ENCODE data around the gene NXN.

Gene NXN

DNA sequence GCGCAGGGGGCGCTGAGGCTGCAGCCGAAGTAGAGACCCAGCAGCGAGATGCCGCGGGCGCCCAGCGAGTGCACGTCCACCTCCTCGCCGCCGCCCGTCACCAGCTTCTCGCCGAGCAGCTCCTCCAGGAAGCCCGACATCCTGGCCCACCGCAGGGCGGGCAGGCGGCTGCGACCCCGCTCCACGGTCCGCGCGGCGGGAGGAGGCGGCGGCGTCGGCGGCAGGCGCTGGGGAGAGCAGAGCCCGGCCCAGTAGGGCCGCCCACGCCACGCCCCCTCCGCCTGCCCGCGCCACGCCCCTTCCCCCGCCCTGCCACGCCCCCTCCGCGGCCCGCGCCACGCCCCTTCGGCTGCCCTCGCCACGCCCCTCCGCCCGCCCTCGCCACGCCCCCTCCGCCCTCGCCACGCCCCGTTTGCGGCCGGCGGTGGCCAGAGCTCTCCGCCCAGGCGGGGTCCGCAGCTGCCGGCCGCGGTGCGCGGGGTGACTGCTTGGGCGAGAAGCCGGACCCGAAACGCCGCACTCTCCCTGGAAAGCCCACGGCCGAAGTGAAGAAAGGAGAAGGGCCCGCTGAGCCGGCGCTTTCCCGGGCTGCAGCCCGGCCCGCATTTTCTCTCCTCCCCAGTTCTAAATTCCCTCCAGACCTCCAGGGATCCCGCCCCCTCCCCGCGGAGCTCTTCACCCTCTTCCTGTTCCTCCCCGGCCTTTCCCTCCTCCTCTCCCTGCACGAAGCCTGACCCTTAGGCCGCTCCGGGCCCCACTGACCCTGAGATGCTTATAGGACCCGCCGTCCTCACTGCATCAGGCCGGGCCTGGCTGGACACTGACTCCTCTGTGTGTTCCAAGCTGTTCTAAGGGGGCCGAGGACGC lies at the start of gene NXN:
Gene NXN (minus strand): TSS at position 238 of the 867 bp plus-strand sequence.
- H3K4me3 ChIP-seq (ENCODE audit: low read length) = peak within 1 kb of the TSS; percentile 91
- H3K27ac ChIP-seq (ENCODE audit: low read length) = no peak within 1 kb of the TSS
- H3K9ac ChIP-seq (ENCODE audit: low read depth, low read length) = peak within 1 kb of the TSS; percentile 94
- no peaks in the 10 kb centered on the region; the same call in 1 of the 2 replicates for H3K27me3 ChIP-seq (ENCODE audit: insufficient read depth, low read length)
- H3K4me1 ChIP-seq (ENCODE audit: insufficient read depth, low read length) = peaks cover 29% of the 10 kb centered on the region
- H3K9me3 ChIP-seq (ENCODE audit: insufficient read depth, low read depth, low read length) = no peaks in the 10 kb centered on the region
- H3K36me3 ChIP-seq (ENCODE audit: insufficient read depth, low read depth, low read length) = no peaks in the 10 kb centered on the region

DNA sequence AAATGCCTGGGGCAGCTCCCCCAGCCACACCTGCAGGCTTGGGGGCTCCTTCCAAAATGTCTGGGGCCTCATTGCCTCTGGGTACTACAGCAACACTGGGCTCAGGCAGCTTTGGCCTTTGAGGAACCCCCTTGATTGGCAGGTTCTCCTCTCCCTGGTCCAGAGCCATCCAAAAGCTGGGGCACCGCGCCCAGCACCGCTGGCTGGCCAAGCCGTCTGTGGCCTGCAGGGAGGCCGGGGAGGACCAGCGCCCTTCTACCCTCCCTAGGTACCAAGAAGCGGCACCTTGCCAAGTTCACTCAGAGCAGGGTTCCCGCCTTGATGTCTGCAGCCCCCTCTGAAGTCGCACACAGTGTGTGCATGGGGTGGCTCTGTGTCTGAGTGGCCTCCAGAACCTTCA lies 47.5 kb upstream of the NXN start:
- Histone ChIP-seq H3K27me3 (ENCODE audit: insufficient read depth, low read length) (peaks cover 13% of the 10 kb centered on the region), H3K9me3 (ENCODE audit: insufficient read depth, low read depth, low read length) (no peaks in the 10 kb centered on the region), H3K9ac (ENCODE audit: low read depth, low read length) (no peak overlapping the region), H3K4me1 (ENCODE audit: insufficient read depth, low read length) (no peaks in the 10 kb centered on the region), H3K4me3 (ENCODE audit: low read length) (no peak overlapping the region), H3K27ac (ENCODE audit: low read length) (no peak overlapping the region), H3K36me3 (ENCODE audit: insufficient read depth, low read depth, low read length) (no peaks in the 10 kb centered on the region)

DNA sequence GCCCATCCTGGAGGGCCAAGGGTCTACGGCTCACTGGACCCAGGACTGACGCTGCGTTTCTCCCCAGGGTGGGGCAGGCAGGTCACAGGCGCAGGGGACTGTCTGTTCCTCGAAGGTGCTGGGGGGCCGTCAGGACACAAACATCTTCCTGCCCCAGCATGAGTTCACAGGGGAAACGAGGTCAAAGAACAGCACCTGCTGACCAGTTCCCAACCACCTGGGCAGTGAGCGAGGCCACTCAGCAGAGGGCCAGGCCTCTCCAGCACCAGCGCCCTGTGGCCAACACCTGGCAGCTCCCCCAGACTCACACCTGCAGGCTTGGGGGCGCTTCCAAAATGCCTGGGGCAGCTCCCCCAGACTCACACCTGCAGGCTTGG lies 47.0 kb upstream of the NXN start:
- Histone ChIP-seq H3K4me3 (ENCODE audit: low read length) (no peak overlapping the region), H3K9ac (ENCODE audit: low read depth, low read length) (no peak overlapping the region), H3K27me3 (ENCODE audit: insufficient read depth, low read length) (peaks cover 11% of the 10 kb centered on the region), H3K4me1 (ENCODE audit: insufficient read depth, low read length) (no peaks in the 10 kb centered on the region), H3K36me3 (ENCODE audit: insufficient read depth, low read depth, low read length) (no peaks in the 10 kb centered on the region), H3K27ac (ENCODE audit: low read length) (no peak overlapping the region), H3K9me3 (ENCODE audit: insufficient read depth, low read depth, low read length) (no peaks in the 10 kb centered on the region)

DNA sequence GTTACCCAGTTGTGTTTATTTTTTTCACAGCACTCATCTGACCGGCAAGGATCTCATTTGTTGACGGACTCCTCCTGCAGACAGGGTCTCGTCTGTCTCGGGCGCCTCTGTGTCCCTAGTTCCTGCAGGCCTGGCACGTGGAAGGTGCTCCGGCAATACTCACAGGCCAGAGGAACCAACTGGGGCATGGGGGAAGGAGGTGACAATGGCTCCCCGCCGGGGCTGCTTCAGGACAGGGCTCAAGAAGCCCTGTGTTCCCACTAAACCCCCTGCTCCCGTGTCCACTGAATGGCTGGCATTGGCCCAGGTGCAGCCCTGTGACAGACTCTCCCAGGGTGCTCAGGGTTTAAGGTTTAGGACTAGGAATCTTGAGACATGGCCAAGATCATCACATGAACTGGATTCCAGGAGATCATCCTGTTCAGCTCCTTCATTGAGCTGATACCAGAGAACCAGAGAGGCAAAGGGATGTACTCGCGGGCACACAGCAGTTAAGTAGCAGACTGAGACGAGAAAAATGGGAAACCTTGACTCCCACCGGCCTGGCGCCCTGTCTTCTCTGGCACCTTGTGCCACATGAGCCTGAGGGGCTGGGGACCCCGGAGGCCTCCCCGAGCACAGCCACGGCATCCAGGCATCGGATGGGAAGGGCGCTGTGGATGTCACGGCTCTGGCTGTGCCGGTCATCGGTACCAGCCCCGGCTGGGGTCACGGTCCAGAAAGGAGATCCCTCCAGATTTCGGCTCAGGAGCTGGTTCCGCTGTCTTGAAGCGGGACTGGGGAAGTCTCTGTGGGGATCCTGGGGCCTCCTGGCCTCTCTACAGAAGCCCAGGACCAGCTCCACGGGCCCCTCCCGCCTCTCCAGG lies 46.4 kb upstream of the NXN start:
- Histone ChIP-seq H3K9ac (ENCODE audit: low read depth, low read length) (no peak overlapping the region), H3K27me3 (ENCODE audit: insufficient read depth, low read length) (peaks cover 8% of the 10 kb centered on the region), H3K9me3 (ENCODE audit: insufficient read depth, low read depth, low read length) (no peaks in the 10 kb centered on the region), H3K36me3 (ENCODE audit: insufficient read depth, low read depth, low read length) (no peaks in the 10 kb centered on the region), H3K4me1 (ENCODE audit: insufficient read depth, low read length) (no peaks in the 10 kb centered on the region), H3K27ac (ENCODE audit: low read length) (no peak overlapping the region), H3K4me3 (ENCODE audit: low read length) (no peak overlapping the region)

DNA sequence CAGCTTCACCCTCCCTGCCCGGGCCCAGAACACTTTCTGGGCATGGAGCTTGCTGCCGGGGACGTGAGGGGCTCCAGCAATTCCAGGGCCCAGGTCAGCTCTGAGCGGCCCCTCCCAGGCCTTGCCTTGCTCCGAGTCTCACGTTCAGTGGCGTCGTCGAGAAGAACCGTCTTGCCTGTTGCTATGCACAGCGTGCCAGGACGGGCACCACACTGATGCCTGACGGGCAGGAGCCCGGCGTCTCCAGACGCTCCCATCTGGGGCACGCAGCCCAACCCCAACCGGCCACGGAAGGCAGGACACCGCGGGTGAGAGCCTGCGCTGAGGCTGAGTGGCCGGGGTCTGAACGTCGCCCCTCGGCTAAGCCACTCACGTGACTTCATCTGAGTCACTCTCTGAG lies 44.5 kb upstream of the NXN start:
- H3K4me3 ChIP-seq (ENCODE audit: low read length) = no peak overlapping the region
- no peaks in the 10 kb centered on the region for H3K36me3 ChIP-seq (ENCODE audit: insufficient read depth, low read depth, low read length)
- no peak overlapping the region for H3K27ac ChIP-seq (ENCODE audit: low read length)
- no peaks in the 10 kb centered on the region for H3K4me1 ChIP-seq (ENCODE audit: insufficient read depth, low read length)
- H3K27me3 ChIP-seq (ENCODE audit: insufficient read depth, low read length) = no peaks in the 10 kb centered on the region
- no peaks in the 10 kb centered on the region for H3K9me3 ChIP-seq (ENCODE audit: insufficient read depth, low read depth, low read length)
- no peak overlapping the region for H3K9ac ChIP-seq (ENCODE audit: low read depth, low read length)

DNA sequence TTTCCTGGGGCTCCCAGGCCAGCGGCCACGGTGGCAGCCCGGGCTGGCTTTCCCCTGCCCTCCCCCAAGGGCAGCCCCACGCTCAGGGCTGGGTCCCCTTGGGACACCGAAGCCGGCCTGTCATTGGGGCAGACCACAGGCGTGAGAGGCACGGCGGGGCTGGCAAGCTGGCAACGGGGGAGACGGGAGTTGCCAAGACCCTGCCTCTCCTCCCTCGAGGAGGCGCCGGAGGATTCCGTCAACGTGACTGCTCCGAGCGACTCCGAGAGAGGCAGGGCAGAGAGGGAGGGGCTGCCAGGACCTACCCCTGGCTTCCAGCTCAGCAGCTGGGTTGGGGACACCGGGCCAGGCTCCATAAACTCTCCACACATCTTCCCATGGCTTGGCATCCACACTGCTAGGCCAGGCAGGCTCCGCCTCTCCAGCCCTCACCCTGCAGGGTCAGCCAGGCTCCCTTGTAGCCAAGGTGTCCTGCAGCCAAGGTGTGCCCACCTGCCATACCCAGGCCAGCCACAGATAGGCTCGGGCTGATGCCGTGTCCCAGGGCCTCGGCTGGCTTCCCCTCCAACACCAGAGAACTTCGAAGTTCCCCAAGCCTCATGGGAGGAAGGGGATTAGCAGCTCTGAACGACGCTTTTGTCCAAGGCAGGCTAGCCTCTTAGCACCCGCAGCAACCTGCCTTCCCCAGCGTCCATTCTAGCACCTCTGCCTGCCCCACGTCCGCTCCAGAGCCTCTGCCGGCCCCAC lies 42.9 kb upstream of the NXN start:
- Histone ChIP-seq H3K4me1 (ENCODE audit: insufficient read depth, low read length) (no peaks in the 10 kb centered on the region), H3K9ac (ENCODE audit: low read depth, low read length) (no peak overlapping the region)

DNA sequence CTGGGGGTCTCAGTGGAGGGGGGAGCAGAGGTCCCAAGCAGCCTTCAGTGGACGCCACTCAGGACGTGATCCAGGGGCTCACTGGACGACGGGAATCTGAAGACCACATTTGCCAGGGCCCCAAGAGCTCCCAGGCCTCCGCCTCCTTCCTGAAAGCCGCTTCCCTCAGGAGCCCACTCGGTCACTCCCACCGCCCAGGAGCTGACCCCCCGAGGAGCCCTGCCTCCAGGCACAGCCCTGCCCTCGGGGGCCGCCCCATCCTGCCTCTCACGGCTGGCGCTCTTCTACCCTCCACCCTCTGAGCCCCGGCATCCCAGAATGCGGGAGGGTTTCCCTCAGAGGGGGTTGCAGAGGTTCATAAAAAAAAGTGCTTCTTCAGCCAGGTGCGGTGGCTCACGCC lies 41.6 kb upstream of the NXN start:
- H3K4me1 ChIP-seq (ENCODE audit: insufficient read depth, low read length) = no peaks in the 10 kb centered on the region
- H3K9ac ChIP-seq (ENCODE audit: low read depth, low read length) = no peak overlapping the region
- no peaks in the 10 kb centered on the region for H3K36me3 ChIP-seq (ENCODE audit: insufficient read depth, low read depth, low read length)
- H3K27ac ChIP-seq (ENCODE audit: low read length) = no peak overlapping the region
- H3K4me3 ChIP-seq (ENCODE audit: low read length) = no peak overlapping the region
- H3K9me3 ChIP-seq (ENCODE audit: insufficient read depth, low read depth, low read length) = no peaks in the 10 kb centered on the region
- no peaks in the 10 kb centered on the region for H3K27me3 ChIP-seq (ENCODE audit: insufficient read depth, low read length)

More for the DNA sequence above, 42.9 kb upstream of the NXN start:
- Histone ChIP-seq H3K36me3 (ENCODE audit: insufficient read depth, low read depth, low read length) (no peaks in the 10 kb centered on the region), H3K4me3 (ENCODE audit: low read length) (no peak overlapping the region), H3K9me3 (ENCODE audit: insufficient read depth, low read depth, low read length) (no peaks in the 10 kb centered on the region), H3K27ac (ENCODE audit: low read length) (no peak overlapping the region), H3K27me3 (ENCODE audit: insufficient read depth, low read length) (no peaks in the 10 kb centered on the region)

DNA sequence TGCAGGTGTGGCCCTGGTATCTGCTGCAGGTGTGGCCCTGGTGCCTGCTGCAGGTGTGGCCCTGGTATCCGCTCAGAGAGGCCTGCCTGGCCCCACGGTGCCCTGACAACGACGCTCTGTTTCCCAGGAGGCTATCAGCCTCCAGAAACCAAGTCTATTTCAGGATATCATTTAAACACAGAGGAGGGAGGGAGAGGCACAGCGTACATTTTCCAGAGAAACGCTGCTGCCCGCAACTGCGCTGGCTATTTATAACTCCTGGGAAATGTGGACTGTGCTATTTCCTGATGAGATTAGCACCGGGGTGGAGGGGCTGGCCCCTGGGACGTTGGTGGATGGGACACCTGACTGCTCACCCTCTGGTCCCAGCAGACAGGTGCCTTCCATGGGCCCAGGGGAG lies 39.9 kb upstream of the NXN start:
- Histone ChIP-seq H3K9me3 (ENCODE audit: insufficient read depth, low read depth, low read length) (no peaks in the 10 kb centered on the region), H3K9ac (ENCODE audit: low read depth, low read length) (no peak overlapping the region), H3K4me1 (ENCODE audit: insufficient read depth, low read length) (no peaks in the 10 kb centered on the region), H3K36me3 (ENCODE audit: insufficient read depth, low read depth, low read length) (no peaks in the 10 kb centered on the region), H3K27me3 (ENCODE audit: insufficient read depth, low read length) (no peaks in the 10 kb centered on the region), H3K4me3 (ENCODE audit: low read length) (no peak overlapping the region), H3K27ac (ENCODE audit: low read length) (no peak overlapping the region)

DNA sequence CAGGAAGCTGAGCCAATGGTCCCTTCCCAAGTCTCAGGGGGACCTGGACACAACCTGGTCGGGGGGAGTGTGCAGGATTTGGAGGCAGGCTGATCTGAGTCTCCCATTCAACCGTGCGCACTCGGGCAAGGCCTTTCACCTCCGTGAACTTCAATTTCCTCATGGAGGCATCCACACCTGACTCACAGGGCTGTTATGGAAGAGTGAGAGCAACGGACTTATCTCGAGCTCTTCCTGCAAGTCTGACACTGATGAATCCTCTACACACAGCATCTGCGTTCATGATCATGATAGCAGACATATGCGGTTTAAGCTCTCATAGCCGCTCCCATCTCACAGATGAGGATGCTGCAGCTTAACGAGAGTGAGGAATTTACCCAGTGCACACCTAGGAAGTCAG lies 39.0 kb upstream of the NXN start:
- H3K27ac ChIP-seq (ENCODE audit: low read length) = no peak overlapping the region
- no peaks in the 10 kb centered on the region for H3K27me3 ChIP-seq (ENCODE audit: insufficient read depth, low read length)
- no peaks in the 10 kb centered on the region for H3K36me3 ChIP-seq (ENCODE audit: insufficient read depth, low read depth, low read length)
- no peak overlapping the region for H3K9ac ChIP-seq (ENCODE audit: low read depth, low read length)
- no peak overlapping the region for H3K4me3 ChIP-seq (ENCODE audit: low read length)
- no peaks in the 10 kb centered on the region for H3K9me3 ChIP-seq (ENCODE audit: insufficient read depth, low read depth, low read length)
- no peaks in the 10 kb centered on the region for H3K4me1 ChIP-seq (ENCODE audit: insufficient read depth, low read length)

DNA sequence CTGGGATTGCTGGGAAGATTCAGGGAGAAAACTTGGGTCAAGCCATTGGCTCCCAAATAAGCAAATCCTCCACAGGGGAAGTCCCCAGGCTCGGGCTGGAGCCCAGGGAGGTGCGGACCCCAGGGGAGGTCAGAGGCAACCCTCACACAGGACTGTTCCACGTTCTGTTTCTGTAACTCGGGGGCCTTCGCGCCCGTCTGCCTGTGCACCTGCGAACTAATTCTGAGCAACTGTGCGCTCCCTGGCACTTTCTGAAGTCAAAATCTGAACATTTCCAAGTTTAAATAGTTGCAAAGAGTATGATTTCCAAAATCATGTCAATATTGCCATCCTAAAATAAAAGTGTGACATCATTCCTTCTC lies 34.1 kb upstream of the NXN start:
- Histone ChIP-seq H3K4me1 (ENCODE audit: insufficient read depth, low read length) (no peaks in the 10 kb centered on the region), H3K9me3 (ENCODE audit: insufficient read depth, low read depth, low read length) (no peaks in the 10 kb centered on the region), H3K27me3 (ENCODE audit: insufficient read depth, low read length) (no peaks in the 10 kb centered on the region)

DNA sequence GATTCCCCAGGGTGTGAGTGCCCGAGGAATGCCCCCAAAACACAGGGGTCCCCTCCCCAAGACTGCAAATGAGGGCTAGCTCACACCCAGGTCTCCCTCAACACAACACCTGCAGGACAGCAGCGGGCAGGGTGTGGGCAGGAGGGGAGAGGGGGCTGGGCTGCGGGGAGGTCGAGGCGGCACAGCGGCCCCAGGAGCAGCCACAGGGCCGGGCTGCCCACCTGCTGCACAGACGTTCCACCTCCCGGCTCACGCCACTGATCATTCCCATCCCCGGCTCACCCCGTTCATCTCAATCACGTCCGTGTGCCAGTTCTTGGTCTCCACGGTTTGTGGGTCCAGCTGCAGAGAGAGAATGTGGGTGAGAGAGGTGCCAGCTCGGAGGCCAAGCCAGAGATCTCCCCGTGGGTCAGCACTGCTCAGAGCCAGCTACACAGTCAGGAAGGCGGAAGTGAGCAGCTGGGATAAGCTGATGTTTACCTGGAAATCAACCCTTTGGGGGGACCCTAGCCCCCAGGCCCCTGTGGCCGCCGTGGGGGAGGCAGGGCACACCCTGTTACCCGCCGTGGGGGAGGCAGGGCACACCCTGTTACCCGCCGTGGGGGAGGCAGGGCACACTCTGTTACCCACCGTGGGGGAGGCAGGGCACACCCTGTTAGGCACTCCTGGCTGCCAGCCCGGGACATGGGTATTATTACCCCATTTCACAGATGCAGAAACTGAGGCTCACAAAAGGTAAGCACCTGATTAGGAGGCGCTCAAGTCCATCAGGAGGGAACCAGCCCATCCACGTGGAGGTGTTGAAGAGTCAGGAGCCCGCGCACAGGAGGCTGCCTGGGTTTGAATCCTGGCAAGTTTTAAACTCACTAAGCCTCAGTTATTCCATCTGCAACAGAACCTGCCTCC lies 33.5 kb upstream of the NXN start:
- no peak overlapping the region for H3K4me3 ChIP-seq (ENCODE audit: low read length)
- no peak overlapping the region for H3K27ac ChIP-seq (ENCODE audit: low read length)
- no peaks in the 10 kb centered on the region for H3K9me3 ChIP-seq (ENCODE audit: insufficient read depth, low read depth, low read length)
- no peaks in the 10 kb centered on the region for H3K27me3 ChIP-seq (ENCODE audit: insufficient read depth, low read length)
- no peak overlapping the region for H3K9ac ChIP-seq (ENCODE audit: low read depth, low read length)
- peaks cover 10% of the 10 kb centered on the region; the same call in 1 of the 2 replicates for H3K36me3 ChIP-seq (ENCODE audit: insufficient read depth, low read depth, low read length)
- no peaks in the 10 kb centered on the region for H3K4me1 ChIP-seq (ENCODE audit: insufficient read depth, low read length)

More for the DNA sequence above, 34.1 kb upstream of the NXN start:
- no peak overlapping the region for H3K9ac ChIP-seq (ENCODE audit: low read depth, low read length)
- no peak overlapping the region for H3K4me3 ChIP-seq (ENCODE audit: low read length)
- H3K27ac ChIP-seq (ENCODE audit: low read length) = no peak overlapping the region
- H3K36me3 ChIP-seq (ENCODE audit: insufficient read depth, low read depth, low read length) = peaks cover 6% of the 10 kb centered on the region; the same call in 1 of the 2 replicates

Measured in iPS-20b (cell line).